Measurements from ENCODE around the gene RASGEF1C. TPM values are rescaled to one million over a fixed set of nuclear protein-coding genes. Genes with fewer than 3 reads are reported as not detected.

RASGEF1C gene
- total RNA-seq, 1 experiment from 2014 or later, result not detected

DNA sequence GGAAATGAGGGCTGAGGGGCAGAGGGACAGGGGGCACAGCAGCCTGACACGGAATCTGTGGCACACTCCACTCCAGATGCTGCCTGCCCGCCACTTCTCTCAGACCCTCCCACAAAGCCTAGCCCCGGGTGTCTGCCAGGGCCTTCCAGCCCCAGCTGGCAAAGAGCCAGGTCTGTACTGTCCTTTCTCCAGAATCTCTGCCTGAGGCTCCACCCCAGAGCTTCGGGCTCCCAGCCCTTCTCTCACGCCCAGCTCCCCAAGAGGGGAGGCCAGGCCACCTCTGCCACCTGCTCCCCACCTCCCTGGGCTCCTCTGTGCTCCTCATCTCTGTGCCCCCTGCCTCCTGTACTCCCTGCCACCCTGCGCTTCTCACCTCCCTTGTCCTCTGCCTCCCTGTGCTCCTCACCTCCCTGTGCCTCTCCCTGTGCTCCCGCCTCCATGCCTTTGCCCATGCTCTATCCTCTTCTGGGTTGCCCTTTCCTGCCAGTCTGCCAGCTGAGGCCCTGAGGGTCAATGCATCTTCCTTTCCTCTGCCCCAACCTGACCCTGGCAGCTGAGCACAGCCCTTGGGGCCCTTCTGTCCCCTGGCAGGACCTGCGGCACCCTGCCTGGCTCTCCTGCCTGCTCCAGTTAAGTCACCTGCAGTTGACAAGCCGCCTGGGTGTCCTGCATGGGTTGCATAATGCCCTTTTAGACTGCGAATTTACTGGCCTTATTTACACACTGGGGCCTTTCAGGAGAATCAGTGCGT, 36.4 kb downstream of the RASGEF1C start:
- Histone ChIP-seq H3K27me3 (ENCODE audit: low read length) (no peaks in the 10 kb centered on the region), H3K36me3 (ENCODE audit: insufficient read depth, low read length) (no peaks in the 10 kb centered on the region), H4K20me1 (ENCODE audit: insufficient read depth, low read depth, low read length) (no peaks in the 10 kb centered on the region), H3K4me1 (ENCODE audit: low read length) (no peaks in the 10 kb centered on the region), H3K27ac (ENCODE audit: low read length) (no peak overlapping the region), H3K79me2 (ENCODE audit: low read length) (no peaks in the 10 kb centered on the region), H2AFZ (ENCODE audit: low read length) (no peak overlapping the region), H3K4me2 (ENCODE audit: low read depth, low read length, poor library complexity, severe bottlenecking) (no peak overlapping the region), H3K9me3 (ENCODE audit: low read length) (no peaks in the 10 kb centered on the region), H3K9ac (ENCODE audit: low read length) (no peak overlapping the region), H3K9me2 (replicated peaks; ENCODE audit: insufficient read depth, low read length) (no peaks in the 10 kb centered on the region), H3K4me3 (ENCODE audit: low read length) (no peak overlapping the region)
- DNase-seq, result no peak

DNA sequence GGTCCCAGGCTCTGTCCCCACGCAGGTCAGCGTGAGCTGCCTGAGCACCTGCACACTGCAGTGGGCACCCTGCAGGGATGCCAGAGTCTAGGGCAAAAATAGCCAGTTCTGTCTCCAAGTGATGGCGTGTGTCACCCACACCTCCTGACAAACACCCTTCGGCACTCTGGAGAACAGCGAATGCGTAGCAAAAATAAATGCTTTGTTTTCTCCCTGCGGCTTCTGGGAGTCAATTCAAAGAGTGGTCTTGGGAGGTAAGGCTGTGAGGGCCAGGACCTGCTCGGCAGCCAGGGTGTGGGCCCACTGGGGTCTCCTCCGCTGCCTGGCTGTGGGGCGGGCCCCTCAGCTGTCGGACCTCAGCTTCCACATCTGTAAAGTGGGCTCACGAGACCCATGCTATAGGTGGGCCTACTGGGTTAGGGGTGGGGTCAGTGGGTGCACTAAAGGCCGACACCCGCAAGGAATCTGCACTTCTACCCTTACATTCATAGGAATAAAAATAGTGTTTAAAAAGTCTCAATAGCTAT, 37.4 kb downstream of the RASGEF1C start:
- Histone ChIP-seq H3K27me3 (ENCODE audit: low read length) (no peaks in the 10 kb centered on the region), H3K36me3 (ENCODE audit: insufficient read depth, low read length) (no peaks in the 10 kb centered on the region), H3K4me3 (ENCODE audit: low read length) (no peak overlapping the region), H3K27ac (ENCODE audit: low read length) (no peak overlapping the region), H3K4me1 (ENCODE audit: low read length) (no peaks in the 10 kb centered on the region), H3K79me2 (ENCODE audit: low read length) (no peaks in the 10 kb centered on the region), H3K9me2 (replicated peaks; ENCODE audit: insufficient read depth, low read length) (no peaks in the 10 kb centered on the region), H4K20me1 (ENCODE audit: insufficient read depth, low read depth, low read length) (no peaks in the 10 kb centered on the region), H2AFZ (ENCODE audit: low read length) (no peak overlapping the region), H3K9me3 (ENCODE audit: low read length) (no peaks in the 10 kb centered on the region), H3K9ac (ENCODE audit: low read length) (no peak overlapping the region), H3K4me2 (ENCODE audit: low read depth, low read length, poor library complexity, severe bottlenecking) (no peak overlapping the region)
- DNase-seq, result no peak

DNA sequence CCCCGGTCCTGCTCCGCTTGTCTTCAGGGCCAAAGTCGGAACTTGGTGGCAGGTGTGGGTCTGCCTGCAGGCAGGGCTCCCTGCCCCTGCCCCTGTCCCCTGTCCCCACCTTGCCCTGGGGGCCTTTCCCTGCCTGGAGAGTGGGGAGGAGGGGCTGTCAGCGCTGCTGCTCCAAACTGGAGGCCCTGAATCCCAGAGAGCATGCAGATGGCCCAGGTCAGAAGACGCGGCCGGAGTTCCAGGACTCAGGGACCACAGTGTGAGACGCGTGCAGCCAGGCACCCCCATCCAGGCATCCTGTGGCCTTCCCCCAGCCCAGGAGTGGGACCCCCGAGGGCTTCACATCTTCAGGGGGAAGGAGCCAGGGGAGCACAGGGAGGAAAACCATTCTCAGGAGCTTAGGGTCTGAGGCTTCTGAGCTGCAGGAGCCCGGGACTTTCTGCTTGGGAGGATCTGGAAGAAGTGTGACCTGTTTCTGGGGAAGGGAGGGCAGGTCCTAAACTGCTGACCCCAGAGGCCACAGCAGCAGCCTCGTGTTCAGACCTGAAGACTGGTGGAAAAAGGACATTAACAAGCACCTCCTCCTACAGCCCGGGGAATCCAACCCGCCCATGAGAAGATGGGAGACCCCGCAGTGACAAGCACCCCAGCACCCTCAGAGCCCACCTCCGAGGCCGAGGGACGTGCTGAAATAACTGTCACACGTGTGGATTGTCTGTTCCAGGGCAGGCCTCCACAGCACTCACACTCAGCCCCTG, 38.0 kb downstream of the RASGEF1C start:
- Histone ChIP-seq H4K20me1 (ENCODE audit: insufficient read depth, low read depth, low read length) (no peaks in the 10 kb centered on the region), H3K4me2 (ENCODE audit: low read depth, low read length, poor library complexity, severe bottlenecking) (no peak overlapping the region), H3K79me2 (ENCODE audit: low read length) (no peaks in the 10 kb centered on the region), H3K9ac (ENCODE audit: low read length) (no peak overlapping the region), H3K9me2 (replicated peaks; ENCODE audit: insufficient read depth, low read length) (no peaks in the 10 kb centered on the region), H3K4me3 (ENCODE audit: low read length) (no peak overlapping the region), H2AFZ (ENCODE audit: low read length) (no peak overlapping the region), H3K27ac (ENCODE audit: low read length) (no peak overlapping the region), H3K36me3 (ENCODE audit: insufficient read depth, low read length) (no peaks in the 10 kb centered on the region), H3K9me3 (ENCODE audit: low read length) (no peaks in the 10 kb centered on the region), H3K27me3 (ENCODE audit: low read length) (no peaks in the 10 kb centered on the region), H3K4me1 (ENCODE audit: low read length) (no peaks in the 10 kb centered on the region)
- DNase-seq, result no peak

- H3K9me2 ChIP-seq (replicated peaks; ENCODE audit: insufficient read depth, low read length), result no peaks in the 10 kb centered on the region
Measured at GRCh38 chr5:180170106-180170809, 38.8 kb downstream of the RASGEF1C start.

GRCh38 chr5:180169248-180170105, 39.5 kb downstream of the RASGEF1C start:
- no peak for DNase-seq
- Histone ChIP-seq H4K20me1 (ENCODE audit: insufficient read depth, low read depth, low read length) (no peaks in the 10 kb centered on the region), H3K27ac (ENCODE audit: low read length) (no peak overlapping the region), H3K79me2 (ENCODE audit: low read length) (no peaks in the 10 kb centered on the region), H3K9me2 (replicated peaks; ENCODE audit: insufficient read depth, low read length) (no peaks in the 10 kb centered on the region), H3K4me1 (ENCODE audit: low read length) (no peaks in the 10 kb centered on the region), H3K9me3 (ENCODE audit: low read length) (no peaks in the 10 kb centered on the region), H3K36me3 (ENCODE audit: insufficient read depth, low read length) (no peaks in the 10 kb centered on the region), H3K4me2 (ENCODE audit: low read depth, low read length, poor library complexity, severe bottlenecking) (no peak overlapping the region), H3K27me3 (ENCODE audit: low read length) (no peaks in the 10 kb centered on the region), H3K4me3 (ENCODE audit: low read length) (no peak overlapping the region), H2AFZ (ENCODE audit: low read length) (no peak overlapping the region), H3K9ac (ENCODE audit: low read length) (no peak overlapping the region)

More at GRCh38 chr5:180170106-180170809, 38.8 kb downstream of the RASGEF1C start:
- H3K27me3 ChIP-seq (ENCODE audit: low read length), result no peaks in the 10 kb centered on the region
- no peak for DNase-seq
- H3K36me3 ChIP-seq (ENCODE audit: insufficient read depth, low read length), result no peaks in the 10 kb centered on the region
- H4K20me1 ChIP-seq (ENCODE audit: insufficient read depth, low read depth, low read length), result no peaks in the 10 kb centered on the region
- no peak overlapping the region for H3K4me3 ChIP-seq (ENCODE audit: low read length)
- no peak overlapping the region for H2AFZ ChIP-seq (ENCODE audit: low read length)
- no peaks in the 10 kb centered on the region for H3K79me2 ChIP-seq (ENCODE audit: low read length)
- no peaks in the 10 kb centered on the region for H3K9me3 ChIP-seq (ENCODE audit: low read length)
- no peaks in the 10 kb centered on the region for H3K4me1 ChIP-seq (ENCODE audit: low read length)
- H3K27ac ChIP-seq (ENCODE audit: low read length), result no peak overlapping the region
- H3K4me2 ChIP-seq (ENCODE audit: low read depth, low read length, poor library complexity, severe bottlenecking), result no peak overlapping the region
- no peak overlapping the region for H3K9ac ChIP-seq (ENCODE audit: low read length)

GRCh38 chr5:180168758-180169157, 40.3 kb downstream of the RASGEF1C start:
- Histone ChIP-seq H3K27me3 (ENCODE audit: low read length) (no peaks in the 10 kb centered on the region), H3K4me2 (ENCODE audit: low read depth, low read length, poor library complexity, severe bottlenecking) (no peak overlapping the region), H3K4me1 (ENCODE audit: low read length) (no peaks in the 10 kb centered on the region), H3K9me3 (ENCODE audit: low read length) (no peaks in the 10 kb centered on the region), H3K4me3 (ENCODE audit: low read length) (no peak overlapping the region), H3K9ac (ENCODE audit: low read length) (no peak overlapping the region), H3K27ac (ENCODE audit: low read length) (no peak overlapping the region), H4K20me1 (ENCODE audit: insufficient read depth, low read depth, low read length) (no peaks in the 10 kb centered on the region), H3K36me3 (ENCODE audit: insufficient read depth, low read length) (no peaks in the 10 kb centered on the region), H3K9me2 (replicated peaks; ENCODE audit: insufficient read depth, low read length) (no peaks in the 10 kb centered on the region), H2AFZ (ENCODE audit: low read length) (no peak overlapping the region), H3K79me2 (ENCODE audit: low read length) (no peaks in the 10 kb centered on the region)
- DNase-seq, result no peak

DNA sequence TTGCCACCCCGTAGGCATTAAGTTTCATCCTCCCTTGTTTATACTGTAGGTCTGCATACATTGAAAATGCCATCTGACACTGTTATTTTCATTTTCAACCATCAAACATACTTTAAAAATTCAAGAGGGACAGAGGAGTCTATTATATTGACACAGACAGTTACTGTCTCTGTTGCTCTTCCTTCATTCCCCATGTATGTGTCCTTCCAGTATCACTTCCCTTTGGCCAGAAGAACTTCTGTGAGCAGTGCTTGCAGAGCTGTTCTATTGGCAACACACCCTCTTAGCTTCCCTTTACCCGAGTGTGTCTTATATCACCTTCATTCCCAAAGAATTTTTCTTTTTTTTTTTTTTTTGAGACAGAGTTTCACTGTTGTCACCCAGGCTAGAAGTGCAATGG, 42.8 kb downstream of the RASGEF1C start:
- Histone ChIP-seq H3K9me2 (replicated peaks; ENCODE audit: insufficient read depth, low read length) (no peaks in the 10 kb centered on the region), H4K20me1 (ENCODE audit: insufficient read depth, low read depth, low read length) (no peaks in the 10 kb centered on the region), H3K4me1 (ENCODE audit: low read length) (no peaks in the 10 kb centered on the region), H3K4me3 (ENCODE audit: low read length) (no peak overlapping the region), H3K27me3 (ENCODE audit: low read length) (no peaks in the 10 kb centered on the region), H2AFZ (ENCODE audit: low read length) (no peak overlapping the region), H3K79me2 (ENCODE audit: low read length) (no peaks in the 10 kb centered on the region), H3K27ac (ENCODE audit: low read length) (no peak overlapping the region), H3K9ac (ENCODE audit: low read length) (no peak overlapping the region), H3K9me3 (ENCODE audit: low read length) (no peaks in the 10 kb centered on the region), H3K4me2 (ENCODE audit: low read depth, low read length, poor library complexity, severe bottlenecking) (no peak overlapping the region), H3K36me3 (ENCODE audit: insufficient read depth, low read length) (no peaks in the 10 kb centered on the region)
- no peak for DNase-seq

All from Karpas-422 (cell line).